ENCODE data around the gene MLKL. TPM values are rescaled to one million over a fixed set of nuclear protein-coding genes. Genes with fewer than 3 reads are reported as not detected.

The MLKL gene
- total and polyA plus RNA-seq, 2 of the 13 experiments (the other 11 are each of a cell fraction or from before 2014, with no cell fraction given), result 6.4 to 10.7 TPM

DNA sequence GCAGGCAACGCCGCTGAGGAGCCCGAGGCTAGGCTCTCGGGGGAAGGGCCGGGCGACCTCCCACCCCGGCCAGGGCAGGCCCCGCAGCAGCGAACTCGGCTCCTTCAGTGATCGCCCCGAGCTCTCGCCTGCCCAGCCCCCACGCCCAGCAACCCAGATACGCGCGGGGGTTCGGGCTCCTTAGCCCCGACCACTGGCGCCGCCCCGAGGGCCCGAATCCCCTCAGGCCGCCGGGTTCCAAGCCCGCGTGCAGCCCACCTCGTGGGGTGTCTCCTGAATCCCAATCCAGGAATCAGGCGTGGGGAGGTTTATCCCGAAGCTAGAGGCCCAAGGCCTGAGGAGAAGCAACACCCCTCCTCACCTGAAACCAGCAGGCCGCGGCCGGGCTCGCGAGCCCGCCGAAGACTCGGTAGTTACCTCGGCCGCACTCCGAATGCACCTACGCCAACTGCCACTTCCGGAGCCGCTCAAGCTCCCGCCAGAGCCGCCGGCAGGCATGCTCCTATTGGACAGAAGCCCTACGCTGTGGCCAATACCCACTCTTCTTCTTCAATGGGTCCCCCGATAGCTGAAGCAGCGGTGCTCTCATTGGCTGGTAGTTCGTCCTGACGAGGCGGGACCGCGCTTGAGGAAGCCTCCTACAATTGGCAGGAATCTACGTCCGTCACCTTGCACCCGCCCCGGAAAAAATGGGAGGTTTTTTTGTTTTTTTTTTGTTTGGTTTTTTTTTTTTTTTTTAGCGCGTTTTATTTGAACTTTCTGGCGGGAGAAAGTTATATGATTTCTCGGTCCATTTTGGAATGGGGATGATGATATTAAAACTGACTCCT, 34.0 kb downstream of the MLKL start, which contains the start of gene RFWD3:
TSS of gene RFWD3 (minus strand) at position 453 of the 830 bp plus-strand sequence. CDS start 5,428 bp downstream, outside the sequence.
- Histone ChIP-seq H3K9ac (ENCODE audit: insufficient read depth, low read depth, low read length) (peak within 1 kb of the TSS; percentile 95), H3K27me3 (ENCODE audit: control insufficient read depth in 1 of 2, insufficient read depth in 2 of 2, low read length in 2 of 2) (no peaks in the 10 kb centered on the region), H4K20me1 (ENCODE audit: insufficient read depth, low read length) (no peaks in the 10 kb centered on the region), H3K4me1 (ENCODE audit: insufficient read depth, low read length) (peaks cover 52% of the 10 kb centered on the region), H3K4me3 (replicated peaks in 1 of 3; ENCODE audit: insufficient read depth in 1 of 3, low read depth in 2 of 3, low read length in 3 of 3) (peak within 1 kb of the TSS; percentile 81 to 98 (median 90)), H3K79me2 (ENCODE audit: insufficient read depth, low read length) (peaks cover 46% of the 10 kb centered on the region), H3K9me3 (ENCODE audit: low read length) (no peaks in the 10 kb centered on the region), H2AFZ (ENCODE audit: low read length) (peak within 1 kb of the TSS; percentile 92), H3K27ac (ENCODE audit: extremely low read length, insufficient read depth, low read length) (peak within 1 kb of the TSS; percentile 90), H3K4me2 (ENCODE audit: low read depth, low read length) (peak within 1 kb of the TSS; percentile 82), H3K36me3 (replicated peaks in 1 of 2; ENCODE audit: control insufficient read depth in 1 of 2, insufficient read depth in 2 of 2, low read length in 2 of 2) (peaks cover 9 to 25% of the 10 kb centered on the region in 2 experiments; a peak in 4 of 5 replicates)
- under 1% methylated on average over 50 of the region's 63 CpGs for WGBS (ENCODE audit: low lambda C conversion rate)
- intact Hi-C loops (cut with micrococcal nuclease; ENCODE audit: unreplicated experiment), result loop anchor here (5.0 kb wide), 1 partner anchor 41 kb away; no protein-coding TSS in a partner anchor
- DNase-seq (ENCODE audit: low spot score) (peak; percentile 99), ATAC-seq (peak; percentile 100), FAIRE-seq (peak; percentile 85)
- ChIA-PET CTCF (ENCODE audit: low intra/inter-chr PET ratio, low total read pairs) (no interaction called here), POLR2A (interaction anchor here (0.6 to 2.9 kb wide), 13 partner anchors 8 to 328 kb away, joined by 3 to 22 read pairs (median 4); partner anchors contain the start of genes GLG1 and MLKL)
- in situ Hi-C loops (cut with HindIII; ENCODE audit: extremely low pct_ligation_motif_present, low pct_unique_long_range_greater_than_20kb), result no loop called here
- BruUV-seq (replicated peaks), result TSS peak; percentile 69
- TF ChIP-seq ARHGAP35 (CRISPR knock-in tag; IDR thresholded peaks at IDR 0.05; ENCODE audit: borderline replicate concordance), result 0 out of 2 replicates have a peak, but pooled peaks have one; percentile 82
- TF ChIP-seq, protein P1, sequence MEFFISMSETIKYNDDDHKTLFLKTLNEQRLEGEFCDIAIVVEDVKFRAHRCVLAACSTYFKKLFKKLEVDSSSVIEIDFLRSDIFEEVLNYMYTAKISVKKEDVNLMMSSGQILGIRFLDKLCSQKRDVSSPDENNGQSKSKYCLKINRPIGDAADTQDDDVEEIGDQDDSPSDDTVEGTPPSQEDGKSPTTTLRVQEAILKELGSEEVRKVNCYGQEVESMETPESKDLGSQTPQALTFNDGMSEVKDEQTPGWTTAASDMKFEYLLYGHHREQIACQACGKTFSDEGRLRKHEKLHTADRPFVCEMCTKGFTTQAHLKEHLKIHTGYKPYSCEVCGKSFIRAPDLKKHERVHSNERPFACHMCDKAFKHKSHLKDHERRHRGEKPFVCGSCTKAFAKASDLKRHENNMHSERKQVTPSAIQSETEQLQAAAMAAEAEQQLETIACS (CRISPR knock-in tag; IDR thresholded peaks at IDR 0.05), result no peak
- no peak for TF ChIP-seq SAFB2 (CRISPR knock-in tag; IDR thresholded peaks at IDR 0.05; ENCODE audit: borderline replicate concordance, low read depth)
- TF ChIP-seq, protein P2, sequence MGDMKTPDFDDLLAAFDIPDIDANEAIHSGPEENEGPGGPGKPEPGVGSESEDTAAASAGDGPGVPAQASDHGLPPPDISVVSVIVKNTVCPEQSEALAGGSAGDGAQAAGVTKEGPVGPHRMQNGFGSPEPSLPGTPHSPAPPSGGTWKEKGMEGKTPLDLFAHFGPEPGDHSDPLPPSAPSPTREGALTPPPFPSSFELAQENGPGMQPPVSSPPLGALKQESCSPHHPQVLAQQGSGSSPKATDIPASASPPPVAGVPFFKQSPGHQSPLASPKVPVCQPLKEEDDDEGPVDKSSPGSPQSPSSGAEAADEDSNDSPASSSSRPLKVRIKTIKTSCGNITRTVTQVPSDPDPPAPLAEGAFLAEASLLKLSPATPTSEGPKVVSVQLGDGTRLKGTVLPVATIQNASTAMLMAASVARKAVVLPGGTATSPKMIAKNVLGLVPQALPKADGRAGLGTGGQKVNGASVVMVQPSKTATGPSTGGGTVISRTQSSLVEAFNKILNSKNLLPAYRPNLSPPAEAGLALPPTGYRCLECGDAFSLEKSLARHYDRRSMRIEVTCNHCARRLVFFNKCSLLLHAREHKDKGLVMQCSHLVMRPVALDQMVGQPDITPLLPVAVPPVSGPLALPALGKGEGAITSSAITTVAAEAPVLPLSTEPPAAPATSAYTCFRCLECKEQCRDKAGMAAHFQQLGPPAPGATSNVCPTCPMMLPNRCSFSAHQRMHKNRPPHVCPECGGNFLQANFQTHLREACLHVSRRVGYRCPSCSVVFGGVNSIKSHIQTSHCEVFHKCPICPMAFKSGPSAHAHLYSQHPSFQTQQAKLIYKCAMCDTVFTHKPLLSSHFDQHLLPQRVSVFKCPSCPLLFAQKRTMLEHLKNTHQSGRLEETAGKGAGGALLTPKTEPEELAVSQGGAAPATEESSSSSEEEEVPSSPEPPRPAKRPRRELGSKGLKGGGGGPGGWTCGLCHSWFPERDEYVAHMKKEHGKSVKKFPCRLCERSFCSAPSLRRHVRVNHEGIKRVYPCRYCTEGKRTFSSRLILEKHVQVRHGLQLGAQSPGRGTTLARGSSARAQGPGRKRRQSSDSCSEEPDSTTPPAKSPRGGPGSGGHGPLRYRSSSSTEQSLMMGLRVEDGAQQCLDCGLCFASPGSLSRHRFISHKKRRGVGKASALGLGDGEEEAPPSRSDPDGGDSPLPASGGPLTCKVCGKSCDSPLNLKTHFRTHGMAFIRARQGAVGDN (CRISPR knock-in tag; IDR thresholded peaks at IDR 0.05), result peak; percentile 88
- no peak for TF ChIP-seq HHEX (CRISPR knock-in tag; IDR thresholded peaks at IDR 0.05)
- TF ChIP-seq ZNF556 (CRISPR knock-in tag; IDR thresholded peaks at IDR 0.05; ENCODE audit: borderline replicate concordance), result peak; percentile 93; the same call in 1 of the 2 replicates
- TF ChIP-seq ZNF530 (CRISPR knock-in tag; IDR thresholded peaks at IDR 0.05; ENCODE audit: low read depth), result no peak
- TF ChIP-seq, protein P3, sequence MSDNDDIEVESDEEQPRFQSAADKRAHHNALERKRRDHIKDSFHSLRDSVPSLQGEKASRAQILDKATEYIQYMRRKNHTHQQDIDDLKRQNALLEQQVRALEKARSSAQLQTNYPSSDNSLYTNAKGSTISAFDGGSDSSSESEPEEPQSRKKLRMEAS (IDR thresholded peaks at IDR 0.05), result peak; percentile 92
- peak; percentile 78; the same call in 1 of the 2 replicates for TF ChIP-seq ZBTB20 (CRISPR knock-in tag; IDR thresholded peaks at IDR 0.05; ENCODE audit: borderline replicate concordance, low read depth)
- peak; percentile 91 for TF ChIP-seq CREM (IDR thresholded peaks at IDR 0.05)
- TF ChIP-seq CREM (CRISPR knock-in tag; IDR thresholded peaks at IDR 0.05), result no peak
- TF ChIP-seq ZNF678 (CRISPR knock-in tag; IDR thresholded peaks at IDR 0.05), result peak; percentile 86; the same call in 1 of the 2 replicates
- TF ChIP-seq, protein P4, sequence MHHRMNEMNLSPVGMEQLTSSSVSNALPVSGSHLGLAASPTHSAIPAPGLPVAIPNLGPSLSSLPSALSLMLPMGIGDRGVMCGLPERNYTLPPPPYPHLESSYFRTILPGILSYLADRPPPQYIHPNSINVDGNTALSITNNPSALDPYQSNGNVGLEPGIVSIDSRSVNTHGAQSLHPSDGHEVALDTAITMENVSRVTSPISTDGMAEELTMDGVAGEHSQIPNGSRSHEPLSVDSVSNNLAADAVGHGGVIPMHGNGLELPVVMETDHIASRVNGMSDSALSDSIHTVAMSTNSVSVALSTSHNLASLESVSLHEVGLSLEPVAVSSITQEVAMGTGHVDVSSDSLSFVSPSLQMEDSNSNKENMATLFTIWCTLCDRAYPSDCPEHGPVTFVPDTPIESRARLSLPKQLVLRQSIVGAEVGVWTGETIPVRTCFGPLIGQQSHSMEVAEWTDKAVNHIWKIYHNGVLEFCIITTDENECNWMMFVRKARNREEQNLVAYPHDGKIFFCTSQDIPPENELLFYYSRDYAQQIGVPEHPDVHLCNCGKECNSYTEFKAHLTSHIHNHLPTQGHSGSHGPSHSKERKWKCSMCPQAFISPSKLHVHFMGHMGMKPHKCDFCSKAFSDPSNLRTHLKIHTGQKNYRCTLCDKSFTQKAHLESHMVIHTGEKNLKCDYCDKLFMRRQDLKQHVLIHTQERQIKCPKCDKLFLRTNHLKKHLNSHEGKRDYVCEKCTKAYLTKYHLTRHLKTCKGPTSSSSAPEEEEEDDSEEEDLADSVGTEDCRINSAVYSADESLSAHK (CRISPR knock-in tag; IDR thresholded peaks at IDR 0.05; ENCODE audit: borderline replicate concordance), result peak; percentile 65; the same call in 1 of the 2 replicates

Measured in HepG2 (cell line).